Measurements from ENCODE around the gene PTPRO.

DNA sequence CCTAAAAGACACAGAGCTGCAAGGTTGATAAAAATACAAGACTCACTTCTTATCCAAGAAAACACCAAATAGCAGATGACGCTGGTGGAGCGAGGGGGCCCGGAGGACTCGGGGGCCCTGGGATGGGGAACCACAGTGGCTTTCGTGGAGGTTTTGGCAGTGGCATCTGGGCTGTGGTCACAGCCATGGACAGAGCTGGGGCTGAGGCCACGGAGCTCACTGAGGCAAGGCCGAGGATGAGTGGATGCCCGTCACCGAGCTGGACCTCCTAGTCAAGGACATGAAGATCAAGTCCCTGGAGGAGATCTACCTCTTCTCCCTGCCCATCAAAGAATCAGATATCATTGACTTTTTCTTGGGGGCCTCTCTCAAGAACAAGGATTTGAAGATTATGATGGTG is 117.2 kb downstream of the PTPRO start:
- TF ChIP-seq, protein P1, sequence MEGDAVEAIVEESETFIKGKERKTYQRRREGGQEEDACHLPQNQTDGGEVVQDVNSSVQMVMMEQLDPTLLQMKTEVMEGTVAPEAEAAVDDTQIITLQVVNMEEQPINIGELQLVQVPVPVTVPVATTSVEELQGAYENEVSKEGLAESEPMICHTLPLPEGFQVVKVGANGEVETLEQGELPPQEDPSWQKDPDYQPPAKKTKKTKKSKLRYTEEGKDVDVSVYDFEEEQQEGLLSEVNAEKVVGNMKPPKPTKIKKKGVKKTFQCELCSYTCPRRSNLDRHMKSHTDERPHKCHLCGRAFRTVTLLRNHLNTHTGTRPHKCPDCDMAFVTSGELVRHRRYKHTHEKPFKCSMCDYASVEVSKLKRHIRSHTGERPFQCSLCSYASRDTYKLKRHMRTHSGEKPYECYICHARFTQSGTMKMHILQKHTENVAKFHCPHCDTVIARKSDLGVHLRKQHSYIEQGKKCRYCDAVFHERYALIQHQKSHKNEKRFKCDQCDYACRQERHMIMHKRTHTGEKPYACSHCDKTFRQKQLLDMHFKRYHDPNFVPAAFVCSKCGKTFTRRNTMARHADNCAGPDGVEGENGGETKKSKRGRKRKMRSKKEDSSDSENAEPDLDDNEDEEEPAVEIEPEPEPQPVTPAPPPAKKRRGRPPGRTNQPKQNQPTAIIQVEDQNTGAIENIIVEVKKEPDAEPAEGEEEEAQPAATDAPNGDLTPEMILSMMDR (conservative IDR thresholded peaks at IDR 0.05; ENCODE audit: low read depth, low read length): no peak
- TF ChIP-seq EZH2 (IDR thresholded peaks at IDR 0.05; ENCODE audit: borderline replicate concordance, low read depth, low read length, poor library complexity, severe bottlenecking): no peak

Data from A673 (cell line).